ENCODE results near the gene NAA80.

The NAA80 gene

DNA sequence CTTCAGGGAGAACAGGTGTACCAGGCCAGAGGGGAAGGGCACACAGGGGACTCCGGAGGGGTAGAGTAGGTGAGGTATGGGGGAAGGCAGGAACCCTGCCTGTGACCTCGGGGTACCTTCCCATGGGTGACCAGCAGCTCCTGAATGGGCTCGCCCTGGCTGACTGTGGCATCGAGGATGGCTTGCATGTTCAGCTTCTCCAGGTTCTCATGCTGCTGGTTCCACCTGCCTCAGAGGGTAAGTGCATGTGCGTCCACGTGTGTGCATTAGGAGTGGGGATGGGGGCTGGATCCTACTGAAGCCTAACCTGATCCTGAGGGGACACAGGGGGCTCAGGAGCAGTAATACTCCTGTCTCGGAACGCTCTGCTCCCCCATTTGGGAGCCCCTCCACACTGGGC is 45.8 kb upstream of the NAA80 start:
- Histone ChIP-seq H2AFZ (ENCODE audit: low read length) (peak overlapping the region; percentile 78), H4K8ac (ENCODE audit: low read depth, low read length) (no peak overlapping the region), H3K9me3 (replicated peaks in 1 of 2; ENCODE audit: control insufficient read depth in 2 of 2, insufficient read depth in 1 of 2, low read depth in 1 of 2, low read length in 2 of 2) (peaks cover 0 to 3% of the 10 kb centered on the region in 2 donors), H3K36me3 (replicated peaks in 1 of 2; ENCODE audit: control insufficient read depth in 2 of 2, insufficient read depth in 2 of 2, low read length in 2 of 2) (peaks cover 13 to 16% of the 10 kb centered on the region in 2 donors), H2BK15ac (ENCODE audit: low read length) (peak overlapping the region; percentile 15), H3K9ac (ENCODE audit: low read depth, low read length, poor library complexity) (no peak overlapping the region), H3K18ac (ENCODE audit: low read length) (peak overlapping the region; percentile 84), H3K4me2 (ENCODE audit: insufficient read depth, low read length, poor library complexity, severe bottlenecking) (peak overlapping the region; percentile 96), H2BK120ac (ENCODE audit: low read depth, low read length) (no peak overlapping the region), H3K79me1 (ENCODE audit: low read depth, low read length) (no peaks in the 10 kb centered on the region), H2BK5ac (ENCODE audit: low read length) (peak overlapping the region; percentile 21), H3K14ac (ENCODE audit: low read length) (no peak overlapping the region), H2AK5ac (ENCODE audit: low read depth, low read length) (no peak overlapping the region), H2BK12ac (ENCODE audit: low read length) (no peak overlapping the region), H3K23ac (ENCODE audit: low read depth, low read length, poor library complexity) (no peak overlapping the region), H3K4me1 (ENCODE audit: control insufficient read depth in 2 of 2, insufficient read depth in 1 of 2, low read depth in 1 of 2, low read length in 2 of 2) (peaks cover 3 to 10% of the 10 kb centered on the region in 2 donors), H3K27ac (replicated peaks; ENCODE audit: low read length) (no peak overlapping the region), H3K4me3 (ENCODE audit: low read length in 2 of 2) (no peak overlapping the region), H3K27me3 (ENCODE audit: control insufficient read depth in 3 of 3, insufficient read depth in 3 of 3, low read depth in 1 of 3, low read length in 3 of 3) (peaks cover 11 to 60% (median 40%) of the 10 kb centered on the region in 3 experiments), H4K91ac (ENCODE audit: low read depth, low read length, poor library complexity) (no peak overlapping the region), H3K4ac (ENCODE audit: low read length) (no peak overlapping the region)
- DNase-seq (ENCODE audit: low spot score), result no peak
- no CpG with 5 or more reads among the region's 8 CpGs for WGBS, 2 donors (ENCODE audit: extremely low coverage in 2 of 2, insufficient read length in 2 of 2, insufficient replicate concordance in 1 of 2)

DNA sequence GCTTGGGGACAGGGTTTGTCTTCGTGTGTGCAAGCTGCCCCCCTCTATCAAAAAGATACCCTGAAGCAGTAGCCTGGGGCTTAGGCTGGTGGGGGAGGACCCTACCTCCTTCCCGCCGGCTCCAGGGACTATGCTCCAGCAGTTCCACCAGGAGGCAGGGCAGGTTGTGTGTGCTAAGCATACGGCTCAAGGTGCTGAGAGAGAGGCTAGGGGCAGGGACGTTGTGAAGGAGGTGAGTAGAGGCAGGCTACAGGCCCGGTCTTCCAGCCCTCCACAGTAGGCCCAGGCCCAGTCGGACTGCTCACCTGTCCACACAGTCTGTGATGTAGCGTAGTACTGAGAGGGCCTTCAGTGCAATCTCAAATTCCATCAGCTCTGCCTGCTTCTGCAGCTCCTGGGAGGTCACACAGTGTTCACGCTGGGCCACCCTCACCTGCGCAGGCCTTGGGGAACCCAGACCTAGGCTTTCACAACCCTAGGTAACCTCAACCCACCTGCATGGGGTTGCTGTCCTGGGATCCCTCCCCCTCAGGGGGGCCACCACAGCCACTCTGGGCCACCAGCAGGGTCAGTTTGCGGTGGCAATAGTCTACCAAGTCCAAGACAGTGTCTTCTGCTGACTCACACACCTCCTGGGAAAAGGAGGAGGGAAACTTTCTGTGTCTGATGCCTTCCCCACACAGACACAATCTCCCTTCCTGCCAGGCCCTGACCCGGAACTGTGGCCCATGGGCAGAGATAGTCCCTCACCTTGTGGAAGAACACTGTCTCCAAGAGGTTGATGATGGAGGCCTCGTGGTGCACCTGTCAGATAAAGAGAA is 43.8 kb upstream of the NAA80 start:
- Histone ChIP-seq H3K14ac (ENCODE audit: low read length) (no peak overlapping the region), H3K18ac (ENCODE audit: low read length) (no peak overlapping the region), H3K4ac (ENCODE audit: low read length) (no peak overlapping the region), H2BK12ac (ENCODE audit: low read length) (no peak overlapping the region), H3K4me2 (ENCODE audit: insufficient read depth, low read length, poor library complexity, severe bottlenecking) (no peak overlapping the region), H3K23ac (ENCODE audit: low read depth, low read length, poor library complexity) (peak overlapping the region; percentile 4), H3K36me3 (replicated peaks in 1 of 2; ENCODE audit: control insufficient read depth in 2 of 2, insufficient read depth in 2 of 2, low read length in 2 of 2) (peaks cover 4 to 6% of the 10 kb centered on the region in 2 donors), H3K27ac (replicated peaks; ENCODE audit: low read length) (no peak overlapping the region), H2BK15ac (ENCODE audit: low read length) (peak overlapping the region; percentile 56), H3K9me3 (replicated peaks in 1 of 2; ENCODE audit: control insufficient read depth in 2 of 2, insufficient read depth in 1 of 2, low read depth in 1 of 2, low read length in 2 of 2) (peaks cover 2 to 6% of the 10 kb centered on the region in 2 donors), H4K91ac (ENCODE audit: low read depth, low read length, poor library complexity) (no peak overlapping the region), H3K4me3 (ENCODE audit: low read length in 2 of 2) (no peak overlapping the region), H3K27me3 (ENCODE audit: control insufficient read depth in 3 of 3, insufficient read depth in 3 of 3, low read depth in 1 of 3, low read length in 3 of 3) (peaks cover 16 to 70% (median 56%) of the 10 kb centered on the region in 3 experiments), H3K4me1 (ENCODE audit: control insufficient read depth in 2 of 2, insufficient read depth in 1 of 2, low read depth in 1 of 2, low read length in 2 of 2) (peaks cover 2 to 9% of the 10 kb centered on the region in 2 donors), H2AK5ac (ENCODE audit: low read depth, low read length) (peak overlapping the region; percentile 33), H3K79me1 (ENCODE audit: low read depth, low read length) (no peaks in the 10 kb centered on the region), H2AFZ (ENCODE audit: low read length) (no peak overlapping the region), H3K9ac (ENCODE audit: low read depth, low read length, poor library complexity) (no peak overlapping the region), H2BK5ac (ENCODE audit: low read length) (no peak overlapping the region), H4K8ac (ENCODE audit: low read depth, low read length) (no peak overlapping the region), H2BK120ac (ENCODE audit: low read depth, low read length) (no peak overlapping the region)
- WGBS, 2 donors (ENCODE audit: extremely low coverage in 2 of 2, insufficient read length in 2 of 2, insufficient replicate concordance in 1 of 2), result no CpG with 5 or more reads among the region's 13 CpGs
- DNase-seq (ENCODE audit: low spot score), result no peak

DNA sequence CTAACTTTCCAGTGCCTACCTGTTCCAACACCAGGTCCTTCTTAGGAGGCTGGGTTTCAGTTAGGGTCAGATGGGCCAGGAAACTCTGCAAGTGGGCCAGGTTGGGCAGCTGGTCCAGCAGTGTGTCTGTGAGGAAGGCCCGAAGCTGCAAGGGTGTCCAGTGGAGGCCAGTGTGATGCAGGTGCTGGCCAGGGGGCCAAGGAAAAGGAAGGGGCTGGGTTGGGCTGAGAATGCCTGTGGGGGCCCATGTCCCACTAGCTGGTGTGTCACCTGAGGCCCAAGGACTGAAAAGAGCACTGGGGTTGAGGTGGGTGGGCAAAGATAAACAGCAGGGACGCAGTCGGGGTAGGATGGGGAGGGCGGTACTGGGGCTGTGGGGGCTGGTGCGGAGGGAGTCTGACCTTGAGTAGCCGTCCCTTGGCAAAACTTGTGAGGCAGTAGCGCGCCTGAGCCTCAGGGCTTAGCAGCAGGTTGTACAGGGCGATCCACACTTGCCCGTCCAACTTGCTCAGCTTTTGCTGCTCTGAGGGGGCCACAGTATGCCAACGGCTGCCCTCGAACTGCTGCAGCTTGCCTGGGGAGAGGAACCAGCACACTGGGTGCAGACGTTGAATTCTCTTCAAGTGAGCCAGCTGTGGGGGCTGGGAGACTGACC is 42.9 kb upstream of the NAA80 start:
- Histone ChIP-seq H2BK5ac (ENCODE audit: low read length) (no peak overlapping the region), H3K9ac (ENCODE audit: low read depth, low read length, poor library complexity) (peak overlapping the region; percentile 10), H3K79me1 (ENCODE audit: low read depth, low read length) (no peaks in the 10 kb centered on the region), H3K4ac (ENCODE audit: low read length) (no peak overlapping the region), H4K91ac (ENCODE audit: low read depth, low read length, poor library complexity) (no peak overlapping the region), H2AK5ac (ENCODE audit: low read depth, low read length) (peak overlapping the region; percentile 33), H3K14ac (ENCODE audit: low read length) (no peak overlapping the region), H3K4me3 (ENCODE audit: low read length in 2 of 2) (no peak overlapping the region), H2BK15ac (ENCODE audit: low read length) (peak overlapping the region; percentile 66), H3K9me3 (replicated peaks in 1 of 2; ENCODE audit: control insufficient read depth in 2 of 2, insufficient read depth in 1 of 2, low read depth in 1 of 2, low read length in 2 of 2) (peaks cover 2 to 6% of the 10 kb centered on the region in 2 donors), H3K4me2 (ENCODE audit: insufficient read depth, low read length, poor library complexity, severe bottlenecking) (no peak overlapping the region), H3K36me3 (replicated peaks in 1 of 2; ENCODE audit: control insufficient read depth in 2 of 2, insufficient read depth in 2 of 2, low read length in 2 of 2) (no peaks in the 10 kb centered on the region), H3K23ac (ENCODE audit: low read depth, low read length, poor library complexity) (peak overlapping the region; percentile 4), H2BK120ac (ENCODE audit: low read depth, low read length) (no peak overlapping the region), H3K27me3 (ENCODE audit: control insufficient read depth in 3 of 3, insufficient read depth in 3 of 3, low read depth in 1 of 3, low read length in 3 of 3) (peaks cover 16 to 70% (median 56%) of the 10 kb centered on the region in 3 experiments), H3K27ac (replicated peaks; ENCODE audit: low read length) (no peak overlapping the region), H3K18ac (ENCODE audit: low read length) (no peak overlapping the region), H2AFZ (ENCODE audit: low read length) (no peak overlapping the region), H2BK12ac (ENCODE audit: low read length) (no peak overlapping the region), H3K4me1 (ENCODE audit: control insufficient read depth in 2 of 2, insufficient read depth in 1 of 2, low read depth in 1 of 2, low read length in 2 of 2) (peaks cover 3 to 12% of the 10 kb centered on the region in 2 donors), H4K8ac (ENCODE audit: low read depth, low read length) (no peak overlapping the region)
- no peak for DNase-seq (ENCODE audit: low spot score)
- no CpG with 5 or more reads among the region's 13 CpGs for WGBS, 2 donors (ENCODE audit: extremely low coverage in 2 of 2, insufficient read length in 2 of 2, insufficient replicate concordance in 1 of 2)

DNA sequence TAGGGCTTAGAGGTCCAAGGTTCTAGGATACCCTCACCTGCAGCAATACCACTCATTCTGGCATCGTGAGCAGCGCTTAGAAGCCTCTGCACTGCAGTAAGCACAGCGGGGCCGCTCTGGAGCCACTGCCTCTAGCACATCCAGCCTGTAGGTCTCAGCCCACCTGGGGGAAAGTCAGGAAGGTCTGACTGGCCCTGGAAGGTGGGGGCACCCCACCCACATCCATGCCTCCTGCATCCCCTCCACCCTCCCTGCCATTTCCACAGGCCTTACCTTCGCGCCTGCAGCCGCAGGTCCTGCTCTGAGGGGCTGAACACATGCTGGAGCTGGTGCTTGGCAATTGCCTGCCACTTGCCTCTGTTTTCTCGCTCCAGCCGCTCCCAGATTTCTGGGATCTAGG is 42.3 kb upstream of the NAA80 start:
- H2BK15ac ChIP-seq (ENCODE audit: low read length), result no peak overlapping the region
- H4K91ac ChIP-seq (ENCODE audit: low read depth, low read length, poor library complexity), result no peak overlapping the region
- no peak overlapping the region for H4K8ac ChIP-seq (ENCODE audit: low read depth, low read length)
- H2AFZ ChIP-seq (ENCODE audit: low read length), result no peak overlapping the region
- no peaks in the 10 kb centered on the region for H3K36me3 ChIP-seq (replicated peaks in 1 of 2; ENCODE audit: control insufficient read depth in 2 of 2, insufficient read depth in 2 of 2, low read length in 2 of 2)
- no CpG with 5 or more reads among the region's 9 CpGs for WGBS, 2 donors (ENCODE audit: extremely low coverage in 2 of 2, insufficient read length in 2 of 2, insufficient replicate concordance in 1 of 2)
- H3K14ac ChIP-seq (ENCODE audit: low read length), result peak overlapping the region; percentile 15
- no peak overlapping the region for H3K9ac ChIP-seq (ENCODE audit: low read depth, low read length, poor library complexity)
- peaks cover 5 to 12% of the 10 kb centered on the region in 2 donors for H3K4me1 ChIP-seq (ENCODE audit: control insufficient read depth in 2 of 2, insufficient read depth in 1 of 2, low read depth in 1 of 2, low read length in 2 of 2)
- H3K9me3 ChIP-seq (replicated peaks in 1 of 2; ENCODE audit: control insufficient read depth in 2 of 2, insufficient read depth in 1 of 2, low read depth in 1 of 2, low read length in 2 of 2), result peaks cover 2 to 6% of the 10 kb centered on the region in 2 donors
- DNase-seq (ENCODE audit: low spot score), result no peak
- H3K4me2 ChIP-seq (ENCODE audit: insufficient read depth, low read length, poor library complexity, severe bottlenecking), result no peak overlapping the region
- H2BK12ac ChIP-seq (ENCODE audit: low read length), result no peak overlapping the region
- no peak overlapping the region for H3K27ac ChIP-seq (replicated peaks; ENCODE audit: low read length)
- peaks cover 2% of the 10 kb centered on the region for H3K79me1 ChIP-seq (ENCODE audit: low read depth, low read length)
- H3K4ac ChIP-seq (ENCODE audit: low read length), result no peak overlapping the region
- H2AK5ac ChIP-seq (ENCODE audit: low read depth, low read length), result no peak overlapping the region
- H3K18ac ChIP-seq (ENCODE audit: low read length), result no peak overlapping the region
- H3K27me3 ChIP-seq (ENCODE audit: control insufficient read depth in 3 of 3, insufficient read depth in 3 of 3, low read depth in 1 of 3, low read length in 3 of 3), result peaks cover 16 to 70% (median 56%) of the 10 kb centered on the region in 3 experiments
- no peak overlapping the region for H3K23ac ChIP-seq (ENCODE audit: low read depth, low read length, poor library complexity)
- H3K4me3 ChIP-seq (ENCODE audit: low read length in 2 of 2), result no peak overlapping the region
- H2BK120ac ChIP-seq (ENCODE audit: low read depth, low read length), result no peak overlapping the region
- H2BK5ac ChIP-seq (ENCODE audit: low read length), result peak overlapping the region; percentile 27
